HPDE6-E6E7 (cell line): ENCODE measurements around the gene CALU.

Source experiments
- DNase-seq: peaks from one replicate; pipeline ENCODE4 v3.0.0; 2011; ENCODE audit warnings: missing footprints; ENCODE audit errors: extremely low spot score

Gene CALU

GRCh38 chr7:128724743-128725142 lies 14.4 kb upstream of the CALU start:
- DNase-seq: no peak

- DNase-seq: no peak
Measured at GRCh38 chr7:128725531-128725930, 13.6 kb upstream of the CALU start.

- DNase-seq: no peak
Measured at GRCh38 chr7:128726059-128726736, 13.0 kb upstream of the CALU start.

GRCh38 chr7:128726737-128727072 lies 12.5 kb upstream of the CALU start:
- DNase-seq: no peak

GRCh38 chr7:128727239-128727638 lies 11.9 kb upstream of the CALU start:
- DNase-seq: peak; percentile 57

GRCh38 chr7:128728598-128728997 lies 10.6 kb upstream of the CALU start:
- no peak for DNase-seq

GRCh38 chr7:128729494-128729893 lies 9.7 kb upstream of the CALU start:
- no peak for DNase-seq

GRCh38 chr7:128731184-128731583 lies 8.0 kb upstream of the CALU start:
- no peak for DNase-seq

GRCh38 chr7:128732521-128733277 lies 6.5 kb upstream of the CALU start:
- no peak for DNase-seq

- DNase-seq: no peak
Measured at GRCh38 chr7:128733278-128733645, 5.9 kb upstream of the CALU start.

- DNase-seq: no peak
Measured at GRCh38 chr7:128734890-128735289, 4.3 kb upstream of the CALU start.

GRCh38 chr7:128735436-128735835 lies 3.7 kb upstream of the CALU start:
- DNase-seq: no peak

- no peak for DNase-seq
Measured at GRCh38 chr7:128737441-128737840, 1.7 kb upstream of the CALU start.

GRCh38 chr7:128737867-128738385 lies 1.2 kb upstream of the CALU start:
- peak; percentile 62 for DNase-seq

GRCh38 chr7:128738570-128739047 lies 550 bp upstream of the CALU start:
- no peak for DNase-seq

- DNase-seq: no peak
Measured at GRCh38 chr7:128739990-128740682, 977 bp downstream of the CALU start.

- no peak for DNase-seq
Measured at GRCh38 chr7:128740996-128741395, 1.8 kb downstream of the CALU start.

GRCh38 chr7:128741491-128741890 lies 2.3 kb downstream of the CALU start:
- DNase-seq: no peak

GRCh38 chr7:128742206-128742605 lies 3.0 kb downstream of the CALU start:
- DNase-seq: no peak

- no peak for DNase-seq
Measured at GRCh38 chr7:128743112-128743772, 4.1 kb downstream of the CALU start.

GRCh38 chr7:128744366-128744905 lies 5.3 kb downstream of the CALU start:
- no peak for DNase-seq

GRCh38 chr7:128745706-128746105 lies 6.5 kb downstream of the CALU start:
- DNase-seq: no peak
